ENCODE data around the gene MYCBP. TPM values are rescaled to one million over a fixed set of nuclear protein-coding genes. Genes with fewer than 3 reads are reported as not detected.
A peak's percentile ranks its signal among the peaks of the same experiment; 100 is the strongest.

Gene MYCBP, protein sequence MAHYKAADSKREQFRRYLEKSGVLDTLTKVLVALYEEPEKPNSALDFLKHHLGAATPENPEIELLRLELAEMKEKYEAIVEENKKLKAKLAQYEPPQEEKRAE
- polyA plus RNA-seq (2012; ENCODE audit: insufficient read depth, insufficient read length, low read depth): 7.1 TPM

DNA sequence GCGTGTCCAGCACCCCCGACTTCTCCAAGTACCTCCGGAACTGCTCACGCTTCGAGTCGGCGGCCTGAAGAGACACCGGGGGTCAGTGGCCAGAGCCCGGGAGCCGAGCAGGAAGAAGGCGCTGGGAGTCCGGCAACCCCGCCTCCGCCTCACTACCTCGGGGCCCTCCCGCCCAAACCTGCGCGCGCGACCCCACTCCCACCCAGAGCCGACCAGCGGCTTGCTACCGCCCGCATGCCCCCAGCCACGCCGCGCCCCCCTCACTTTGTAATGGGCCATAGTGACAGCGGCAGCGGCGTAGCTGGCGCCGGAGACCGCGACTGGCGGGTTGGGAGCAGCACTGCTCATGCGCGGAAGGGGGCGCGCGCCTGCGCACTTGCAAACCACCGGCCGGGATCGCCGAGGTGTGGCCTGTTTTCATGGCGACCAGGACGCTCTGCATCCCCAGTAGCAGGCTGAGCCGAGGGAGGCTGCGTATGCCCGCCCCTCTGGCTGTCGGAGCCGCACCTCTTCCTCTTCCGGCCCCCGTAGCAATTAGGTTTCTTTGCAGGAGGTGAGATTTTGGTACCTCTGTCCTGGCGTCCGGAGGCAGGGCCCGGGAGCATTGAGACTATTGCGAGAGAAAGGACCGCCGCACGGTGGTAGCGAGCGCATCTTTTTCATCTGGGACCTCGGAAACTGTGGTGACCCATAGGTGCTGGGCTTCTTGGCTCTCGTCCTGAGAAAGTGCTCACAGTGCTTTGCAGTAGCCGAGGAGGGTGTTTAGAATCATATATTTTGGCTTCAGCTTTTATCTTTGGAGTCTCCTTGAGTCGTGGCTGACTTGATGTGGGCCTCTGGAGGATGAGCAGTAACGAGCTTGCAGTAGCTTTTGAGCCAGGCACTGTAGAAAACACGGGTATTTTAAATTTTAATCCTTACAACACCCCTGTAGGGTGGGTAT, at the start of gene MYCBP:
Gene MYCBP (minus strand): TSS at position 322 of the 943 bp plus-strand sequence. CDS start 43 bp downstream, at position 279.
- H3K9me3 ChIP-seq: no peaks in the 10 kb centered on the region
- H3K36me3 ChIP-seq: no peaks in the 10 kb centered on the region
- TF ChIP-seq, protein P1, sequence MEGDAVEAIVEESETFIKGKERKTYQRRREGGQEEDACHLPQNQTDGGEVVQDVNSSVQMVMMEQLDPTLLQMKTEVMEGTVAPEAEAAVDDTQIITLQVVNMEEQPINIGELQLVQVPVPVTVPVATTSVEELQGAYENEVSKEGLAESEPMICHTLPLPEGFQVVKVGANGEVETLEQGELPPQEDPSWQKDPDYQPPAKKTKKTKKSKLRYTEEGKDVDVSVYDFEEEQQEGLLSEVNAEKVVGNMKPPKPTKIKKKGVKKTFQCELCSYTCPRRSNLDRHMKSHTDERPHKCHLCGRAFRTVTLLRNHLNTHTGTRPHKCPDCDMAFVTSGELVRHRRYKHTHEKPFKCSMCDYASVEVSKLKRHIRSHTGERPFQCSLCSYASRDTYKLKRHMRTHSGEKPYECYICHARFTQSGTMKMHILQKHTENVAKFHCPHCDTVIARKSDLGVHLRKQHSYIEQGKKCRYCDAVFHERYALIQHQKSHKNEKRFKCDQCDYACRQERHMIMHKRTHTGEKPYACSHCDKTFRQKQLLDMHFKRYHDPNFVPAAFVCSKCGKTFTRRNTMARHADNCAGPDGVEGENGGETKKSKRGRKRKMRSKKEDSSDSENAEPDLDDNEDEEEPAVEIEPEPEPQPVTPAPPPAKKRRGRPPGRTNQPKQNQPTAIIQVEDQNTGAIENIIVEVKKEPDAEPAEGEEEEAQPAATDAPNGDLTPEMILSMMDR (IDR thresholded peaks at IDR 0.05; ENCODE audit: low read depth, low read length): no peak
- no peaks in the 10 kb centered on the region for H3K4me1 ChIP-seq
- peak; percentile 89 for DNase-seq
- H3K4me3 ChIP-seq (ENCODE audit: low read depth, low read length): peak within 1 kb of the TSS; percentile 83
- no peaks in the 10 kb centered on the region for H3K27me3 ChIP-seq

DNA sequence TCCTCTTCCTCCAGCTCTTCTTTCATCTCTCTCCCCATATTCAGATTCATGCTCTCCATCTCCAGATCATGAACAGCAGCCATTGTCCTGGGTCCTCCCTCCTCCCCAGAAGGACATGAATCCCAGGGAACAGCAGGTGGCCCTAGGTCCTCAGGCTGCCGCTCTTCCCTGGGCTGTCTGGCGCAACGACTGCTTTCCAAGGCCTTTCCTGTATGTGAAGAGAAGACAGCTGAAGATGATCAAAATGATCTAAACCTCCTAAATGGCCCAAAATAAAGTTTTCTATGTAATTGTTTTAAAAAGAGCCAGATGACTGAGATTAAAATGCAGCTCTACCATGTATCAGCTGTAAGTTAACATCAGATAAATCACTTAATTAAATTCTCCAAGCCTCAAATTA, 46.0 kb upstream of the MYCBP start:
- H3K9me3 ChIP-seq: no peaks in the 10 kb centered on the region

DNA sequence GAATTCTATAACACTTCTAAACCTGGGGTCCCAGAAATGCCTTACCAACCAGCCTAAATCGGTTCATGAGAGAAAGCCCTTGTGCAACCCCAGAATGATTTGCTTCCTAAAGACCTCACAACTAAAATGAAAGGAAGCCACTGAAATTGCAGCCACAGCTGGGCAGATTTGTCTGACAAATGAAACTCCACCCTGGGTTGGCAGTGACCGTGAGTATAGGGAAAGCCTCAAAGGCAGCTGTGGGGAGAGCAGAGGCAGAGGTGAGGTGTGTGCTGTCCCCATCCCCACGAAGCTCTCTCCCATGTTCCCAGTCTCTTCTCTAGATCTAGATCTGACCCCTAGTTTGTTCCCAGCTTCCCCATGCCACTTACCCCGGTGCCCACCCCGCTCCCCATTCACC, 45.4 kb upstream of the MYCBP start:
- DNase-seq: no peak
- Histone ChIP-seq H3K27me3 (no peaks in the 10 kb centered on the region), H3K36me3 (no peaks in the 10 kb centered on the region), H3K9me3 (no peaks in the 10 kb centered on the region), H3K4me1 (no peaks in the 10 kb centered on the region), H3K4me3 (ENCODE audit: low read depth, low read length) (no peak overlapping the region)
- TF ChIP-seq, protein P1 (IDR thresholded peaks at IDR 0.05; ENCODE audit: low read depth, low read length): no peak

More for the DNA sequence above, 46.0 kb upstream of the MYCBP start:
- TF ChIP-seq, protein P1 (IDR thresholded peaks at IDR 0.05; ENCODE audit: low read depth, low read length): no peak
- Histone ChIP-seq H3K4me3 (ENCODE audit: low read depth, low read length) (no peak overlapping the region), H3K36me3 (no peaks in the 10 kb centered on the region), H3K27me3 (no peaks in the 10 kb centered on the region), H3K4me1 (no peaks in the 10 kb centered on the region)
- no peak for DNase-seq

DNA sequence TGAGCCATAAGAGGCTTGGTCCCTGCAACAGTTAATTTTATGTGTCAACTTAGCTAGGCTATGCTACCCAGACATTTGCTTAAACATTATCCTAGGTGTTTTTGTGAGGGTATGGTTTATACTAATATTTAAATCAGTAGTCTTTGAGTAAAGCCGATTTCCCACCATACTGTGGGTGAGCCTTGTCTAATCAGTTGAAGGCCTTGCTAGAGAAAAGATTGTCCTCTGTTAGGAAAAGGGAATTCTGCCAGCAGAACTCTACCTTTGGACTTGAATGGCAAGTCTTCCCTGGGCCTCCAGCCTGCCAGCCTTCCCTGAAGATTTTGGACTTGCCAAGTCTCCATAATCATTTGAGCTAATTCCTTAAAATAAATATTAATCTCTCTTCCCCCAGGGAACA, 44.6 kb upstream of the MYCBP start:
- Histone ChIP-seq H3K4me1 (no peaks in the 10 kb centered on the region), H3K9me3 (no peaks in the 10 kb centered on the region), H3K36me3 (no peaks in the 10 kb centered on the region), H3K27me3 (no peaks in the 10 kb centered on the region), H3K4me3 (ENCODE audit: low read depth, low read length) (no peak overlapping the region)
- TF ChIP-seq, protein P1 (IDR thresholded peaks at IDR 0.05; ENCODE audit: low read depth, low read length): no peak
- no peak for DNase-seq

DNA sequence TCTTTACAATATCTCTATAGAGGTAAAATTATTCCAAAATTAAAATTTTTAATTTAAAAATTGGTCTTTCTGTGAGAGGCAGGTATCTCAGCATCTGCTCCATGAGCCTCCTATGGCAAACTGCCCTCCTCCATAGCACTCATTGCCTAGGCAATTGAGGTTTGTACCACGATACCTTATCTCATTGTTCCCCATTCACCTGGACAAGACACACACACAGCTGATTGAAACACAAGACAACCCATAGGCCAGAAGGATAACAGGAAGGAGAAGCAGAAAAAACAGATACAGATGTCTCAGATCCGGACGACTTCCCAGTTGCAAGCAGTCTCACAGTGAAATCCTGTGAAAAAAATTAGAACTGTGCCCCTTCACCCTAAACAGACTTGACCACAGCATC, 44.2 kb upstream of the MYCBP start:
- TF ChIP-seq, protein P1 (IDR thresholded peaks at IDR 0.05; ENCODE audit: low read depth, low read length): no peak
- no peaks in the 10 kb centered on the region for H3K4me1 ChIP-seq
- no peak for DNase-seq
- H3K9me3 ChIP-seq: no peaks in the 10 kb centered on the region
- no peak overlapping the region for H3K4me3 ChIP-seq (ENCODE audit: low read depth, low read length)
- H3K36me3 ChIP-seq: no peaks in the 10 kb centered on the region
- H3K27me3 ChIP-seq: no peaks in the 10 kb centered on the region

All from BE2C (cell line).